ENCODE measurements around the gene CDPF1. TPM values are rescaled to one million over a fixed set of nuclear protein-coding genes. Genes with fewer than 3 reads are reported as not detected.

Gene CDPF1
- total RNA-seq, 1 experiment from 2014 or later = 8.1 TPM

- peaks cover 18 to 39% (median 38%) of the 10 kb centered on the region in 3 experiments; a peak in 6 of 7 replicates for H3K36me3 Mint-ChIP-seq (ENCODE audit: insufficient read depth in 1 of 3, low read depth in 3 of 3)
- H3K9me3 Mint-ChIP-seq = peaks cover 0 to 5% of the 10 kb centered on the region in 2 experiments; a peak in 1 of 5 replicates
- H2BK120ac ChIP-seq (ENCODE audit: low read depth, low read length, poor library complexity, severe bottlenecking) = no peak overlapping the region
- no peak overlapping the region for H3K14ac ChIP-seq (ENCODE audit: insufficient read depth, low read length)
- H4K91ac ChIP-seq (ENCODE audit: insufficient read length, low read depth, low read length) = no peak overlapping the region
- no peak overlapping the region for H3K27ac Mint-ChIP-seq
- H3K4ac ChIP-seq (ENCODE audit: low read depth, low read length) = no peak overlapping the region
- no peak overlapping the region for H2BK12ac ChIP-seq (ENCODE audit: insufficient read length, low read depth, low read length)
- H4K8ac ChIP-seq (replicated peaks; ENCODE audit: insufficient read length, low read depth, low read length) = no peak overlapping the region
- no peak overlapping the region for H2BK20ac ChIP-seq (ENCODE audit: low read depth, low read length, poor library complexity, severe bottlenecking)
- no peak overlapping the region for H3K27ac ChIP-seq (ENCODE audit: insufficient read length, low read depth, low read length)
- H3K4me1 Mint-ChIP-seq = peaks cover 6 to 7% of the 10 kb centered on the region in 2 experiments
- H3K9ac ChIP-seq (ENCODE audit: extremely low read depth, insufficient read length, low read length) = no peak overlapping the region
- no peaks in the 10 kb centered on the region for H3K79me1 ChIP-seq (ENCODE audit: insufficient read depth, low read depth, low read length, poor library complexity, severe bottlenecking)
- no peak overlapping the region for H3K56ac ChIP-seq (ENCODE audit: insufficient read length, low read depth, low read length)
- WGBS (ENCODE audit: extremely low coverage, insufficient read length, low lambda C conversion rate) = no CpG with 5 or more reads among the region's 8 CpGs
- no peak overlapping the region for H3T11ph ChIP-seq (ENCODE audit: low read length)
- no peak overlapping the region for H3K18ac ChIP-seq (ENCODE audit: insufficient read length, low read depth, low read length)
- TF ChIP-seq CTCF (conservative IDR thresholded peaks at IDR 0.05) = no peak
- peaks cover 6% of the 10 kb centered on the region for H3K23me2 ChIP-seq (ENCODE audit: insufficient read length, low read depth, low read length, poor library complexity, severe bottlenecking)
- H2AK5ac ChIP-seq (ENCODE audit: insufficient read length, low read length) = no peak overlapping the region
- H3K4me1 ChIP-seq (ENCODE audit: insufficient read depth, low read length) = no peaks in the 10 kb centered on the region
- H3K27me3 Mint-ChIP-seq (ENCODE audit: low read depth) = 0 out of 2 replicates have a peak, but pooled peaks cover under 1% of the 10 kb centered on the region
- H2AFZ ChIP-seq (ENCODE audit: low read length) = no peak overlapping the region
- no peaks in the 10 kb centered on the region for H3K27me3 ChIP-seq (ENCODE audit: insufficient read depth, low read length)
- no peak overlapping the region for H4K5ac ChIP-seq (ENCODE audit: insufficient read length, low read depth, low read length)
- no peak for DNase-seq
- no peaks in the 10 kb centered on the region for H3K79me2 ChIP-seq (ENCODE audit: insufficient read depth, low read length)
- no peak overlapping the region for H3K4me3 Mint-ChIP-seq
- no peak overlapping the region for H2BK5ac ChIP-seq (ENCODE audit: insufficient read length, low read length)
- H3K23ac ChIP-seq (ENCODE audit: insufficient read length, low read depth, low read length) = no peak overlapping the region
- no peaks in the 10 kb centered on the region for H3K9me3 ChIP-seq (ENCODE audit: control insufficient read depth, low read depth, low read length)
- H3K4me2 ChIP-seq (ENCODE audit: insufficient read depth, insufficient read length, low read length) = no peak overlapping the region
- peaks cover 4% of the 10 kb centered on the region for H4K20me1 ChIP-seq (ENCODE audit: control insufficient read depth, insufficient read depth, insufficient read length)
- H2BK15ac ChIP-seq (ENCODE audit: low read depth, low read length) = no peak overlapping the region
Measured at GRCh38 chr22:46272196-46272595, 22.1 kb upstream of the CDPF1 start.
